Esophagus muscularis mucosa (tissue), 4 donors: ENCODE results near the gene SIX3.

Experiments
- CTCF ChIP-seq, 3 experiments: fragments of 200-600 bp in 2 of 3; fragments of 450-650 bp in 1 of 3; sonication (generic) in 2 of 3; IDR thresholded peaks; one replicate each; pipeline ENCODE4 v1.5.1; 2017 to 2019; ENCODE audit warnings: antibody characterized with exemption in 3 of 3, mild to moderate bottlenecking in 2 of 3, moderate library complexity in 1 of 3
- EP300 ChIP-seq: sonication (generic); formaldehyde crosslinking; IDR thresholded peaks from one replicate; pipeline ENCODE4 v1.6.1; 2017; ENCODE audit warnings: antibody characterized with exemption
- POLR2A ChIP-seq: fragments of 450-650 bp; IDR thresholded peaks from one replicate; pipeline ENCODE4 v1.6.1; 2017; ENCODE audit warnings: antibody characterized with exemption, moderate library complexity, mild to moderate bottlenecking, low read depth

- TF ChIP-seq CTCF (IDR thresholded peaks at IDR 0.05) = no peak
- no peak for TF ChIP-seq EP300
- no peak for TF ChIP-seq POLR2A
Measured at GRCh38 chr2:44945676-44946371, 4.3 kb downstream of the SIX3 start.
